GM18861 (cell line): ENCODE measurements around the gene HAO2.

Experiments used
- ATAC-seq: cut with Tn5 transposase; IDR thresholded peaks from one replicate; pipeline ENCODE4 v1.9.1; 2021; ENCODE audit not compliant: unreplicated experiment

Gene HAO2

GRCh38 chr1:119429687-119430086 lies 61.1 kb downstream of the HAO2 start:
- ATAC-seq: no peak

- ATAC-seq: no peak
These were observed 61.9 kb downstream of the HAO2 start for GRCh38 chr1:119430486-119430885.

DNA sequence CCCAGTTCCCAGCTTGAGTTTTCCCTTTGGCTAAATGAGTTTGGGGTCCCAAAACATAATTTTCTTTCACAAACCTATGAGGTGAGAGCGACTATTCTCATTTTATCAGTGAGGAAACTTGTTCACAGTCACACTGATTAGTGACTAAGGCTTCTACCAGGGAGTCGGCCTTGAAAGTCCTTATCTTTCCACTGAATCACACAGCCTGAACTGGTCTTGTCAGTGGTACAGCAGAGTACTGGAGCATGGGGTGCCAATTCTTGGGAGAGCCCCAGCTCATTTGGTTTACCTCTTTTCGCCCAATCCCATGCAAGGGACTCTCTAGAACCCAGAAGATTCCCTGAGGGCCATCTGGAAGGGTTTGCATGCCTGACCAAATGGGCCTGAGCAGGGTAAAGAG lies 63.3 kb downstream of the HAO2 start:
- ATAC-seq: no peak

GRCh38 chr1:119435052-119435451 lies 66.5 kb downstream of the HAO2 start:
- no peak for ATAC-seq

GRCh38 chr1:119438761-119439160 lies 70.2 kb downstream of the HAO2 start:
- no peak for ATAC-seq

DNA sequence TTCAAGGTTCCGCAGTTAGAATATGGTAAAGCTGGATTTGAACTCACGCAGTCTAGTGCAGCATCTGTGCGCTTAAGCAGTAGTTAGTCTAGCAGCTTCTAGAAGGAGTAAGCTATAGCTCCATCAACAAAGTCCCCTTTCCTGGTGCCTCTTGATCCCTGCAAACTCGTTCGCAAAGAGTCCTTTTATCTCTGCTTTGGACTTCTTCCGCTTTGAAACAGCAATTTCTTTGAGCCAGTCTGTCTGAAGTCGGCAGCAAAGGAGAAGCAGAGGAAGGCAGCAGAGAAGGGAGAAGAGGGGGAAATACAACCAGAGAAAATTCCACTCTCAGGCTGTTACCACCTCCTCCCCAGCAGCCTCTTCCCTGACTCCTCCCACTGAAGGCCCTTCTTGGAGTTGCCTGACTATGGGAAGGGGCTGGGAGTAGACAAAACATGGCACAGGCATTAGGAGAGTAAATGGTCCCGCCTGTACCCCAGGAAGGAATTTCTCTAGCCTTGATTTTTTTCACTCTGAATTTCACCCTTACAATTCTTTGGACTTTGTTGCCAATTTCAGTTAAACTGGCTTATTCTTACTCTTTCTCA lies 72.2 kb downstream of the HAO2 start:
- no peak for ATAC-seq

DNA sequence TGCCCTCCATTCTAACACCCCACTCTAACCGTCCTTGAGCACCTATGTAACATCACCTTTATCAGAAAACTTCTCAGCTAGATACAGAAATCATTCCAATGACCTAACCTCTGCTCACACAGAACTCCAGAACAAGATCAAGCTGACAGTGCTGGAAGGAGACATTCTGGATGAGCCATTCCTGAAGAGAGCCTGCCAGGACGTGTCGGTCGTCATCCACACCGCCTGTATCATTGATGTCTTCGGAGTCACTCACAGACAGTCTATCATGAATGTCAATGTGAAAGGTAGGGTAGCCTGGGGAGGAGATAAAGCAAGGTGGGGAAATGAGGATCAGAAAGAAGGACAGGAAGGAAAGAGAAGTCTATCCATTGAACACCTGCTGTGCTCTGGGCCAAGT lies 74.2 kb downstream of the HAO2 start:
- ATAC-seq: no peak
